ENCODE results near the gene ANK2. TPM values are rescaled to one million over a fixed set of nuclear protein-coding genes. Genes with fewer than 3 reads are reported as not detected.

Gene ANK2
- polyA plus RNA-seq, 10 donors: 167 to 356 (median 248) TPM

DNA sequence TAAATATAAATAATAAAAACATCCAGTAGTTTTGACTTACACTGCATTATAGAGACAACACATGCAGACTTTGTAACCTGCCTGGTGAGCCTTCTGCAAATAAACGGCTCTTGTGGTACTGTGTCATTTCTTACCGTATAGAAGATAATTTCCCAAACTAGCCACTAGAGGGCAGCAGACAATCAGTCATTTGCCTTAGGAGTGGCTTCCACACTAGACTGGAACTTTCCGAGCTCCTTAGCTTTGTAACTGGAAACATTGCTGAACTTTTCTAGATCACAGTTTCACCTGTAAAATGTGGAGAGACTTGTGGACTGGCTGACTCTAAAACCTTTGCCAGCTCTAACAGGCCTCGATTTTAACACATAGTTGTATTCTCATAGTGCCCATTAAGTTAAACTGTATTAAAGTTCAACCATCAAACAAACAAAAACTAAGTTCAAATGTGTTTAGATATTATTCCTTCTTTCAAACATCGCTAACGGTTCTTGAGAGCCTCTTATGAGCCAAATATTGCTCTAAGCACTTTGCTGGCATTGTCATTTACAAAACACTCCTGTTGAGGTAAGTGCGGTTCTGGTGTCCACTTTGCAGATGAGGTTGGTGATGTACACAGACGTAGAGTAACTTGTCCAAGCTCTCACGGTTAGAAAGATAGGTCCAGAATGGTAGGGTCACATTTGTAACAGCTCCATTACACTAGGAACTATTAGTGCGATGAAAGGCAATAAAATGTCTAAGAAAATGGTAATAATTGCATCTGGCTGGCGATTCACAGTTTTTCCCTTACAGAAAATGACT, 345.5 kb downstream of the ANK2 start:
- DNase-seq: peak; percentile 89 to 93 (median 90)

DNA sequence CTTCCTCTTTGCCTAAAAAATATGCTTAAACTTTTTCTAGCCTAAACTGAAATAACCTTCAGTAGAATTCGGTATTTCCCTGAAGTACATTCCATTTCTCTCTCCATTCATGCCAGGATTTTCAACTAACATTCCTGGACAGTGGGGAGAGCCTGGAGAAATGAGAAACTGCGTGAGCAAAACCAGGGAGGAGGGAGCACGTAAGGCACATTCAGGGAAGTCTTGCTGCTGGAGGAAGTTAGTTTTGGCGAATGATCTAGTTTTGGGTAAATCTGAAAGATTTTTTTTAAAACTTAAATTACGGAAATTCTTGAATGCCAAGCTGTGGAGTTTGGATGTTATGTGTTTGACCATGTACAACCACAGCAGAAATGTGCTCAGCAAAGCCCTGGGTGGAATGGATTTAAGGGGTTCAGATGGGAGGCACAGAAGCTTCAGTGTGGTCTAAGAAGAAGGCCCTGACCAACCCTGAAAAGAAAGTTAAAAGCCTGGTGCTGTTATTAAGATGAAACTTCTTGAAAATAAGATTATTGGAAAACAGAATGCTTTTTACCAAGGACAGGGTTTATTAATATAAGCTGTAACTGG, 347.8 kb downstream of the ANK2 start:
- DNase-seq: peak; percentile 59 to 79 (median 70)

DNA sequence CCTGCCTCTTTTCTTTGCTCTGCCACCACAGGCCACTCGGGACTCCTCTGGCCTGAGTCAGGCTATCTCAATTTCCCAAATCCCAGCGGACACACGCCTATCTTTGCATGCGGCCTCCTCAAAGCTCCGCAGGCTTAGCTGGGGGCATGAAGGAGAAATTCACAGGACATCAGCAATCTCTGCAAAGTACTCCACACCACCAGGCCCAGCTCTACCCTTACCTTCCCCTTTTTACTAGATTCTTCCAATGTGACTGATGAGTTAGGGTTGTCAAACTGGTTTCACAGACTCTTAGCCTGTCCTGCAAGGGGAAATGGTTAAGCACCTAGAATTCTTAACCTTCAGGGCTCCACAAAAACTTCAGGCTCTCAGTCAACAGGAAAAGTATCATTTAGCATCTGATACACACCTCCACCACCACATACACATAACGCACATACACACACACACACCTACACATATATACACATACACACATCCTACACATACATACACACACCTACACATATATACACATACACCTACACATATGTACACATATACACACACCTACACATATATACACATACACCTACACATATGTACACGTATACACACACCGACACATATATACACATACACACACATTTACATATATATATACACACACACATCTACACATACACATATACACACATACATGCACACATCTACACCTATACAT, 349.1 kb downstream of the ANK2 start:
- no peak for DNase-seq

DNA sequence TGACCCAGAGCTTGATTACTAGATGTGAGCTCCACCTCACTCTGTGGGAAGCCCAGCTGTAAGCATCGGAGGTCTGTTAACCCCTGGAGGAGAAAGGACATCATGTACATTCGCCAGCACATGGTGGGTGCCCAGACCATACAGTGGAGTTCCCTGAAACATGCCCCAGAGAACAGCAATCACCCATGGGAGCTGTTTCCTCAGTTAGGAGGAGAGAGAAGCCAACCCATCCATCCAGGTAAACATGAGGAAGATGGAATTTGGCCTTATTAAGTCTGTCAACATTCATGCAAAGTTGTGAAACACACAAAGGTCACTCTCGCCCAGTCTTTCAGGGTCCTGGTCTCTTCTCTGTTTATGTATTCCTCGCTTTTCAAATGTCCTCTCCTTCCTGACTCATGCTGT, 354.7 kb downstream of the ANK2 start:
- DNase-seq: no peak

DNA sequence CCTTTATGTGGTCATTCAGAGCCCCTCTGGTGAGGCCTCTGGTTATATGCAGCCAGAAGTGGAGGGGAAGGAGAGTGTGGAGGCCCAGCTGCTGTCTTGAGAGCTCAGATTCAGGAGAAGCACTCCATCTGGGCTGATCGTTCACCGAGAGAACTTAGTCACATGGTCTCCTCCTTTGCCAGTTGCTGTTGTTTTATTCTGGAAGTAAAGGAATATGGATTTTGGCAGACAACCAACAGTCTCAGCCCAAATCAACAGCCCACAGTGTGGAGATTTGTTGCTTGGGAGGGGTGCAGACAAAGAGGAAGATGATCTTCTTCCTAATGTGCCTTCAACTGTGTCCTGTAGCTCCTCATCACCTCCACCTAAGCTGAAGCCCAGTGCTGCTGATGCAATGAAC, 355.4 kb downstream of the ANK2 start:
- peak in 2 of 3 donors; percentile 33 to 72 for DNase-seq

DNA sequence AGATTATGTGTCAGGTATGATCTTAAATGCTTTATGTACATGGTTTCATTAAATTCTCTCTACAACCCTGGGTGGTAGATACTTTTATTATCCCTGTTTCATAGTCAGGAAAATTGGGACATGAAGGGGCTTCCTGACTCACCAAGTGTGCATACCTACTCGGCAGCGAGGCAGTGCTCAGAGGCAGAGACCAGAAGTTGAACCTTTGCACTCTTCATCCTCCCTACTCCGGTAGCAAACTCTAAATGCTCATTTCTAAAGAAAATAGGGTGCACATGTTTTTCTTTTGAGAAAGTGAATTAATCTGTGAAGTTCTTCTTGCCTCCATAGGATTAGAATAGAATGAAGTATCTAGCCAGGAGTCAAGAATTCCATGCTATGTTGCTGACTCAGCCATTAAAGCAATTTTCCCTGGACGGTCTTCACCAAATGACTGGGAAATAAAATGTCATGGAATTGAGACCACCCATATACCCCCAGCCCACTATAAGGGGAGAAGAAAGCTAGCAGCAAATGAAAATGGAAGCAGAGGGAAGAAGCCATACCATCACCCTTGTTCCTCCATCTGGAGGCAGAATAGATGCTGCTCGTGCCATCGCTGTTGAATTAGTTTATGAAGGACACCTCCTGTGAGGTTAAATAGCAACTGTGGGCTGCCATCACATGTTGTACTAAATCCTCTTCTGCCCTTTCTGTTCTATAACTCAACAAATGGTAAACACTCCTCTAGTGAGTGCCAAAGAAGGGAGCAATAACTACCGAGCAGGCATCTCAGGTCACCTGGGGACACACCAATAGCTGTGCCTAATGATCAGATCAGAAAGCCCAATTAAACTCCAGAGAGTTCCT, 356.6 kb downstream of the ANK2 start:
- no peak for DNase-seq

DNA sequence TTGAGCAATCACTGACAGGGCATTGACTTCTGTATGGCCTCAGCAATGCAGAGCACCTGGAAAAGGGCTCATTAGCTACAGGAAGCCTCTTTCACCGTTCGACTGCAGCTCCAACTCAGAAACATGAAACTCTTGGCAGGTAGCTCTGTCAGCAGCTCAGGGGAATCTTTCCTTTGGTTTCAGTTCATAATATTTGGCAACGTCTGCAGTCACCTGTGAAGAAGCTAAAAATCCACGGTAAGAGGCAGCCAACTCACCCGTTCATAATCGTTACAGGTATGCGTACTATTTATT, 357.2 kb downstream of the ANK2 start:
- DNase-seq: no peak

DNA sequence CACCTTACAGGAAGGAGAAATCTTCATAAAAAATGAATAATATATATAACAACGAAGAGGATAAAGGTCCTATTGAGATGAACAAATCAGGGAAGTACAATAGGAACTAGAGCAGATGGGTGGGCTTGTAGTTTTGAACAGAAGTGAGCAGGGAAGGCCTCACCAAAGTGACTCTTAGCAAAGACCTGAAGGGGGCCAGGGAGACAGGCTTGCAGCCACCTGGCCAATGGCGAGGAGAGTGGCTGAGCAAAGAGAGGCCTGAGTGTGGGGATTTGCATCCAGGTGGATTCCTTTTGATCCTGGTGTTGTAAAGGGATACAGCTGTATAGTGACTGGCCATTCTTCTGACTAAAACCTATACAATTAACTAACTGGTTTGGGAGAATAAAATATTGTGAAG, 358.0 kb downstream of the ANK2 start:
- DNase-seq: no peak

DNA sequence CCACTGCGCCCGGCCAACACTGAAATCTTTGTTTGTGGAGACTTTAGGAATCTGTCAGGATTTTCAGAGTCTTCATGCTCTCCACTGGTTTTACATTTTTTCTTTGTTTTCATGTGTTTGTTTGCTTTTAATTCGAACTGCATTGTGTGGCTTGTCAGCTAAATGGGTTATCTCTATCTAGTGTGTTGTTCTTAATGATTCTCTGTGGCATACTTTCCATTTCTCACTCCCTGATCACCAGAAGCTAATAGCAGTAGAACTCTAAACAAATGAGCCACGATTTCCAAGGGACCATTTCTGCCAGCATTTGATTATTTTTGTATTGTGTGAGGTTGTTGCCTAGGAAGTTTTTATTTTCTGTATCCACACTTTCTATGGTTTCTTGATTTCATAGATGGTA, 359.7 kb downstream of the ANK2 start:
- no peak for DNase-seq

DNA sequence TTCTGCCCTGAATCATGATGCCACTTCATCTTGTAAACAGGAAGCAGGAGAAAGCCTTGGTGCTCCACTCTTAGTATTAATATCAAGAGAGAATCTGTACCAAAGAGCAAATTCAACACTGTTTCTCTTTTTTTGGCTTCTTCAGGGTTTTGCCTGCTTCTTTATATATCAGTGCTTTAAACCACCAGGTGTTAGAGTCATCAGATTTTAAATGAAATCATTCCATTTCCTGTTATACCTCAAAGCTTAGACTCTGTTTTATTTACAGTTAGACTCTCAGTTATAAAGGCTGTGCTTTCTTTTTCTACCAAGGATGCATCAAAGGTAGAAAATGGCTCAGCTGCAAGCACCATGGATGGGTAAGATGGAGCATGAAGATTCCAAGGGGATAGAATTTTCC, 361.2 kb downstream of the ANK2 start:
- no peak for DNase-seq

DNA sequence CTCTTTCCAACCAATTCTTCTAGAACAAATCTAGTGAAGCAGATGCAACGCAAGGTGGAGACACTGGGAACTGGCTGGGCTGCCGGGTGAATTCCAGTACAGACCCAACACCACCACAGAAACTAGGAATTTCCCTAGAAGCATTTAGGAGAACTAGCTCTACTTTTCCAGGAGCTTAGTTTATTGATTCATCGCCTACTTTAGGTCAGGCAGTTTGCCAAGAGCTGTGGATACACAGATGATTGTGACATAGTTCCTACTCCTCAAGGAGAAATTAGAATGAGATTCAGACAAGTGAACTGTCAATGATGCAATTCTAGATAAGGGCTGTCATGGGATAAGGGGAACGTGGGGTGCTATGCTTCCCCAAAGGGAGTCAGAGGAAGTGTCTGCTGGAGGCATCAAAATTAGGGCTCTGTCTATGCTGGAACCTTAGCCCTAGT, 362.1 kb downstream of the ANK2 start:
- peak in 2 of 3 donors; percentile 47 to 80 for DNase-seq

DNA sequence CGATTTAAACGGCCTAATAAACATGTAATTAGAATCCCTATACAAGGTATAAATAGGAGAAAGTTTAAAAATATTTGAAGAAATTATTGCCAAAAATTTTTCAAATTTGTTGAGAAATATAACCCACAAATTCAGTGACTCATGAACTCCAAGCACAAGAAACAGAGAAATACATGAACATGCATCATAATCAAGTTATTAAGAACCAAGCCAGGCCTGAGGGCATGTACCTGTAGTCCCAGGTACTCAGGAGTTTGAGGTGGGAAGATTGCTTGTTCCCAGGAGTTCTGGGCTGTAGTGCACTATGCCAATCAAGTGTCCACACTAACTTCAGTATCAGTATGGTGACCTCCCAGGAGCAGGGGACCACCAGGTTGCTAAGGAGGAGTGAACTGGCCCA, 370.2 kb downstream of the ANK2 start:
- no peak for DNase-seq

DNA sequence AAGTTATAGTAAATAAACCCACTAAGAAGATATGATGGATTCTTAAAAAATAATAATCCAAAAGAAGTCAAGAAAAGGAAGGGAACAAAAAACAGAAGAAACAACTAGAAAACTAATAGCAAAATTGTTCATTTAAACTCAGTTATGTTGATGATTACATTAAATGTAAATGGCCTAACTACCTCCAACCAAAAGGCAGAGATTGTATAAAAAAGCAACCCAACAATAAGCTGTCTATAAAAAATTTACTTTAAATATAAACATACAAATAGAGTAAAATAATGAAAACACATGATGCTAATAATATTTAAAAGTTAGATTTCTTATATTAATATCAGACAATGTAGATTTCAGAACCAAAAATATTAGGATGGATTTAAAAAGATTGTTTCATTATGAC, 371.5 kb downstream of the ANK2 start:
- no peak for DNase-seq

DNA sequence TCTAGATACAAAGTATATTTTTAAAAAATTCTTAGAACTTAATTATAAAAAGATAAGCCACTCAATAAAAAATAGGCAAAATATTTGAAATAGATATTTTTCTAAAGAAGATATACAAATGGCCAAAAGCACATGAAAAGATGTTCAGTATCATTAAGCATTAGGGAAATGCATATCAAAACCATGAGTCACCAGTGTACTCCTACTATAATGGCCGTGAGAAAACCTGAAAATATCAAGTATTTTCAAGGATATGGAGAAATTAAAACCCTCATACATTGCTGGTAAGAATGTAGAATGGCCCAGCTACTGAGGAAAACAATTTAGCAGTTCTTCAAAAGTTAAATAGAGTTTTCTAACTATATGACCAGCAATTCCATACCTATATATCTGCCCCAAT, 374.2 kb downstream of the ANK2 start:
- DNase-seq: no peak

DNA sequence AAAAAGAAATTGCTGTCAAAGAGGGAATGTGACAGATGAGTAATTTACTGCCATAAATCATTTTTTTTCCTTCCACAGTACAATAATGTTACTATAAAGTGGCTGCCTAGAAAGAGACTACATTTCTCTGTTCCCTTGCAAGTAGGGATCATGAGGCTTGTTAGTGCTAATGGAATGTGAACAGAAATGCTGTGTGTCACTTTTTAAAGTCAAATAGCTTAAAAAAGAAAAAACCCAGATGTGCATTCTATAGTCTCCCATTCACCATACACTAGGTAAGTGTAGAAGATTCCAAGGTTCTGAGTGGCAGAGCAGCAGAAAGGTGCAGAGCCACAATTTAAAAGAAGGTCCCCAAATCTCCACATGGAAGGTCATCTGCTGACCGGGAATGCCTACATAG, 383.7 kb downstream of the ANK2 start:
- no peak for DNase-seq
